HEK293 (cell line): Measurements from ENCODE around the gene RABEP1.

Source experiments
- CTCF ChIA-PET: fragments of 350-600 bp; formaldehyde crosslinking; extraction: SDS; loops from one replicate; lab custom pipeline; 2021; ENCODE audit warnings: antibody characterized with exemption; lab: Yijun Ruan, JAX
- POLR2A ChIA-PET: fragments of 300-600 bp; formaldehyde crosslinking; extraction: SDS; loops from one replicate; lab custom pipeline; 2020; ENCODE audit warnings: antibody characterized with exemption, inconsistent platforms; lab: Yijun Ruan, JAX
- H3K27ac ChIP-seq: fragments of 200-500 bp; sonication (Bioruptor generic); 2 replicates; pipeline ENCODE4 v1.5.1; 2014; ENCODE audit warnings: low read depth, low read length, control low read depth, inconsistent platforms; ENCODE audit errors: extremely low read depth
- H3K36me3 ChIP-seq, 2 experiments: fragments of 200-500 bp in 1 of 2; sonication (Bioruptor generic) in 1 of 2; 1 replicate in 1 of 2; 2 replicates in 1 of 2; pipeline ENCODE4 v1.5.1; 2014 to 2017; ENCODE audit warnings: inconsistent platforms in 2 of 2, low read length in 2 of 2; ENCODE audit not compliant: control insufficient read depth in 2 of 2, insufficient read depth in 1 of 2
- H3K4me1 ChIP-seq: fragments of 200-500 bp; sonication (Bioruptor generic); 2 replicates; pipeline ENCODE4 v1.5.1; 2014; ENCODE audit warnings: mild to moderate bottlenecking, low read length, inconsistent platforms; ENCODE audit not compliant: control insufficient read depth, insufficient read depth
- H3K4me3 ChIP-seq: 2 replicates; pipeline ENCODE4 v1.5.1; 2011; ENCODE audit warnings: low read depth, mild to moderate bottlenecking, control low read depth, low read length, moderate library complexity
- H3K9me3 ChIP-seq: fragments of 200-500 bp; sonication (Bioruptor generic); 2 replicates; pipeline ENCODE4 v1.5.1; 2014; ENCODE audit warnings: low read depth, low read length, inconsistent platforms; ENCODE audit not compliant: control insufficient read depth, insufficient read depth
- MZF1 ChIP-seq: fragments of 450-650 bp; formaldehyde crosslinking; IDR thresholded peaks from 2 replicates; pipeline ENCODE4 v1.5.1; 2017; ENCODE audit warnings: missing biosample characterization, missing genetic modification characterization, borderline replicate concordance
- PRDM1 ChIP-seq: fragments of 450-650 bp; formaldehyde crosslinking; IDR thresholded peaks from 2 replicates; pipeline ENCODE4; 2016; ENCODE audit warnings: missing biosample characterization, missing genetic modification characterization
- YY2 ChIP-seq: fragments of 450-650 bp; formaldehyde crosslinking; IDR thresholded peaks from 2 replicates; pipeline ENCODE4 v1.5.1; 2016; ENCODE audit warnings: missing biosample characterization, missing genetic modification characterization
- ZIC2 ChIP-seq: fragments of 450-650 bp; formaldehyde crosslinking; IDR thresholded peaks from 2 replicates; pipeline ENCODE4 v1.5.1; 2016; ENCODE audit warnings: missing biosample characterization, missing genetic modification characterization
- ZNF146 ChIP-seq: fragments of 450-650 bp; formaldehyde crosslinking; IDR thresholded peaks from 2 replicates; pipeline ENCODE4 v1.5.1; 2016; ENCODE audit warnings: missing biosample characterization, missing genetic modification characterization
- ZNF274 ChIP-seq, 2 experiments: fragments of 200-500 bp in 1 of 2; fragments of 450-650 bp in 1 of 2; sonication (Bioruptor generic) in 1 of 2; formaldehyde crosslinking in 1 of 2; IDR thresholded peaks; 2 replicates each; pipeline versions ENCODE4 v1.5.1 to v1.6.1; 2014 to 2016; ENCODE audit warnings: borderline replicate concordance in 1 of 2, inconsistent platforms in 1 of 2, low read length in 1 of 2, missing biosample characterization in 1 of 2, missing genetic modification characterization in 1 of 2
- ZNF311 ChIP-seq: fragments of 450-650 bp; formaldehyde crosslinking; IDR thresholded peaks from 2 replicates; pipeline ENCODE4 v1.5.1; 2017; ENCODE audit warnings: missing biosample characterization, missing genetic modification characterization, borderline replicate concordance
- ZNF398 ChIP-seq: fragments of 450-650 bp; formaldehyde crosslinking; IDR thresholded peaks from 2 replicates; pipeline ENCODE4 v1.5.1; 2017; ENCODE audit warnings: missing biosample characterization, missing genetic modification characterization
- ZNF544 ChIP-seq: fragments of 450-650 bp; formaldehyde crosslinking; IDR thresholded peaks from 2 replicates; pipeline ENCODE4 v1.5.0; 2017; ENCODE audit warnings: missing biosample characterization, missing genetic modification characterization
- ZNF658 ChIP-seq: fragments of 450-650 bp; formaldehyde crosslinking; IDR thresholded peaks from 2 replicates; pipeline ENCODE4; 2016; ENCODE audit warnings: missing biosample characterization, missing genetic modification characterization
- ZNF701 ChIP-seq: fragments of 450-650 bp; formaldehyde crosslinking; IDR thresholded peaks from 2 replicates; pipeline ENCODE4 v1.5.1; 2016; ENCODE audit warnings: missing biosample characterization, missing genetic modification characterization
- ZNF791 ChIP-seq: fragments of 450-650 bp; formaldehyde crosslinking; IDR thresholded peaks from 2 replicates; pipeline ENCODE4 v1.5.1; 2016; ENCODE audit warnings: missing biosample characterization, missing genetic modification characterization
- ZNF843 ChIP-seq: fragments of 450-650 bp; formaldehyde crosslinking; IDR thresholded peaks from 2 replicates; pipeline ENCODE4 v1.5.1; 2016; ENCODE audit warnings: missing biosample characterization, missing genetic modification characterization

RABEP1 gene

GRCh38 chr17:5329784-5330557, 47.9 kb downstream of the RABEP1 start:
- Histone ChIP-seq H3K4me1 (no peaks in the 10 kb centered on the region), H3K4me3 (no peak overlapping the region), H3K36me3 (peaks cover 19 to 33% of the 10 kb centered on the region in 2 experiments), H3K9me3 (no peaks in the 10 kb centered on the region), H3K27ac (no peak overlapping the region)
- ChIA-PET CTCF (interaction anchor here (0.5 to 0.6 kb wide), 2 partner anchors 10 to 88 kb away, joined by 3 to 7 read pairs; no protein-coding TSS in a partner anchor), POLR2A (interaction anchor here (0.6 kb wide), 1 partner anchor 855 kb away, joined by 5 read pairs; no protein-coding TSS in a partner anchor)
- TF ChIP-seq MZF1 (tag by site-specific recombination), result no peak
- TF ChIP-seq ZNF544 (tag by site-specific recombination), result no peak

GRCh38 chr17:5330981-5331380, 48.9 kb downstream of the RABEP1 start:
- H3K36me3 ChIP-seq, result peaks cover 29 to 40% of the 10 kb centered on the region in 2 experiments
- no peak for TF ChIP-seq ZNF146
- TF ChIP-seq ZNF658 (tag by site-specific recombination), result no peak
- no peak for TF ChIP-seq ZNF311 (tag by site-specific recombination)
- TF ChIP-seq ZNF398, result no peak
- no peak for TF ChIP-seq YY2 (tag by site-specific recombination)
- TF ChIP-seq, all 188 proteins: peak for 0
- CTCF ChIA-PET, result interaction anchor here (0.6 kb wide), 1 partner anchor 89 kb away, joined by 3 read pairs; no protein-coding TSS in a partner anchor

GRCh38 chr17:5331506-5331905, 49.4 kb downstream of the RABEP1 start:
- no peak for TF ChIP-seq ZNF791 (tag by site-specific recombination)
- TF ChIP-seq ZNF843, result no peak
- TF ChIP-seq ZNF274 (IDR thresholded peaks at IDR 0.05; ENCODE audit: low read length), result no peak
- no peak for TF ChIP-seq ZNF274 (tag by site-specific recombination; IDR thresholded peaks at IDR 0.05; ENCODE audit: borderline replicate concordance)
- TF ChIP-seq, all 188 proteins: peak for 0
- ChIA-PET CTCF (interaction anchor here (1.4 kb wide), 1 partner anchor 24 kb away, joined by 3 read pairs; no protein-coding TSS in a partner anchor), POLR2A (no interaction called here)
- no peak overlapping the region for H3K4me3 ChIP-seq
- no peak overlapping the region for H3K27ac ChIP-seq
- no peaks in the 10 kb centered on the region for H3K4me1 ChIP-seq
- H3K9me3 ChIP-seq, result no peaks in the 10 kb centered on the region
- H3K36me3 ChIP-seq, result peaks cover 31 to 43% of the 10 kb centered on the region in 2 experiments

More at GRCh38 chr17:5330981-5331380, 48.9 kb downstream of the RABEP1 start:
- H3K4me3 ChIP-seq, result no peak overlapping the region
- H3K27ac ChIP-seq, result no peak overlapping the region
- H3K4me1 ChIP-seq, result no peaks in the 10 kb centered on the region
- no peaks in the 10 kb centered on the region for H3K9me3 ChIP-seq
- POLR2A ChIA-PET, result no interaction called here

GRCh38 chr17:5344914-5345313, 62.8 kb downstream of the RABEP1 start:
- peaks cover 38 to 52% of the 10 kb centered on the region in 2 experiments for H3K36me3 ChIP-seq
- H3K4me3 ChIP-seq, result no peak overlapping the region
- ChIA-PET CTCF (no interaction called here), POLR2A (interaction anchor here (0.7 kb wide), 1 partner anchor 9 kb away, joined by 3 read pairs; no protein-coding TSS in a partner anchor)
- no peaks in the 10 kb centered on the region for H3K9me3 ChIP-seq
- H3K4me1 ChIP-seq, result no peaks in the 10 kb centered on the region
- no peak overlapping the region for H3K27ac ChIP-seq
- TF ChIP-seq PRDM1 (tag by site-specific recombination), result peak; percentile 35; the same call in 1 of the 2 replicates
- no peak for TF ChIP-seq ZIC2 (tag by site-specific recombination)
- no peak for TF ChIP-seq ZNF701 (tag by site-specific recombination)
